Breast epithelium (tissue), 3 donors: ENCODE measurements around the gene CRIM1.

Experiments used
- POLR2A ChIP-seq: fragments of 450-650 bp; IDR thresholded peaks from one replicate; pipeline ENCODE4 v1.6.1; 2016; ENCODE audit warnings: antibody characterized with exemption, mild to moderate bottlenecking, moderate library complexity
- POLR2AphosphoS5 ChIP-seq, 3 donors: sonication (generic); formaldehyde crosslinking; IDR thresholded peaks; one replicate each; pipeline ENCODE4 v1.6.1; 2017; ENCODE audit warnings: antibody characterized with exemption in 3 of 3
- TF ChIP-seq, protein P1 (sequence below), 3 donors: fragments of 450-650 bp; IDR thresholded peaks; one replicate each; pipeline ENCODE4 v1.5.1; 2016 to 2017; ENCODE audit warnings: antibody characterized with exemption in 3 of 3, mild to moderate bottlenecking in 3 of 3, moderate library complexity in 3 of 3

DNA sequence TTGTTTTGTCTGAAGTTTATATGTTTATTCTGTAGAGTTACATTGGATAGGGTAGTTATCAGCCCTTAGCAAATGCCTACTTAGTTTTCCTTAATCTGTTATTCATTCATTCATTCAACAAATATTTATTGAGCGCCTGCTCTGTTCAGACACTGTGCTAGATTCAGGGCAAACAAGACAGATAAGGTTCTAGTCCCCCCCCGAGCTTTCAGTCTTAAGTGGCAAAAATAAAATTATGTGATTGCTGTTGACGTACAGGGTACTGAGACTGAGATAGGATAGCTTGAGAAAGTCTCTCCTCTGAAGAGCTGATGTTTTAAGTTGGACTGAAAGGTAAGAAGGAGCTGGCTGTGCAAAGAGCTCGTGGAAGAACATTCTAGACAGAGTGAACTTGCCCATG lies 58.7 kb downstream of the CRIM1 start:
- no peak for TF ChIP-seq POLR2A
- TF ChIP-seq, protein P1, sequence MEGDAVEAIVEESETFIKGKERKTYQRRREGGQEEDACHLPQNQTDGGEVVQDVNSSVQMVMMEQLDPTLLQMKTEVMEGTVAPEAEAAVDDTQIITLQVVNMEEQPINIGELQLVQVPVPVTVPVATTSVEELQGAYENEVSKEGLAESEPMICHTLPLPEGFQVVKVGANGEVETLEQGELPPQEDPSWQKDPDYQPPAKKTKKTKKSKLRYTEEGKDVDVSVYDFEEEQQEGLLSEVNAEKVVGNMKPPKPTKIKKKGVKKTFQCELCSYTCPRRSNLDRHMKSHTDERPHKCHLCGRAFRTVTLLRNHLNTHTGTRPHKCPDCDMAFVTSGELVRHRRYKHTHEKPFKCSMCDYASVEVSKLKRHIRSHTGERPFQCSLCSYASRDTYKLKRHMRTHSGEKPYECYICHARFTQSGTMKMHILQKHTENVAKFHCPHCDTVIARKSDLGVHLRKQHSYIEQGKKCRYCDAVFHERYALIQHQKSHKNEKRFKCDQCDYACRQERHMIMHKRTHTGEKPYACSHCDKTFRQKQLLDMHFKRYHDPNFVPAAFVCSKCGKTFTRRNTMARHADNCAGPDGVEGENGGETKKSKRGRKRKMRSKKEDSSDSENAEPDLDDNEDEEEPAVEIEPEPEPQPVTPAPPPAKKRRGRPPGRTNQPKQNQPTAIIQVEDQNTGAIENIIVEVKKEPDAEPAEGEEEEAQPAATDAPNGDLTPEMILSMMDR (IDR thresholded peaks at IDR 0.05) = no peak
- no peak for TF ChIP-seq POLR2AphosphoS5 (IDR thresholded peaks at IDR 0.05)
